ENCODE data around the gene EPN3. TPM values are rescaled to one million over a fixed set of nuclear protein-coding genes. Genes with fewer than 3 reads are reported as not detected.

EPN3 gene
- total and polyA plus RNA-seq, 2 experiments from 2014 or later, result 2.3 to 7.7 TPM

DNA sequence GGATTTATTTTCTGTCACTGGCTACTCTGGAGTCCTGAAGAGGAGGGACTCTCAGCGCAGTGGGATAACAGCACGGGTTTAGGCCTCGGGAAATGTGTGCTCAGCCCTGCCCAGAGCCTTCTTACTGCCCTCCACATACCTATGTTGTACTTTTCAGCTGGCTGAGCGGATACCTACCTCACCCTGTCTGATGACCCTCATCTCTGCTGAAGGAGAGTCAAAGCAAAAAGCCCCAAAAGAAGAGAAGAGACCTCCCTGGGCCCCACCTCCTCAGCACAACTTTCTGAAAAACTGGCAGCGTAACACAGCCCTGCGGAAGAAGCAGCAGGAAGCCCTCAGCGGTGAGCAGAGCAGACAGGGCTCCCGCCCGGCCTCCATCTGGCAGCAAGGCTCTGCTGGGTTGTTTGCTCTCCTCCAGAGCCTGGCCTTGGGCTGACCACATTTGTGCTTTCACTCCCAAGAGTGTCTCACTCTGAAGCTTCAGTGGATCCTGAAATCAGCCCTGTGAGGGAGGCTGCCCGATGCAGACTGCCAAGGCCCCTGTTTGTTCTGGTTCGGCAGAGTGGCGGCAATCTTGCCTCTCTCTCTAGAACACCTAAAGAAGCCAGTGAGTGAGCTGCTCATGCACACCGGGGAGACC is 14.0 kb upstream of the EPN3 start:
- no peak overlapping the region for H3K4me3 ChIP-seq
- no peak overlapping the region for H3K4me2 ChIP-seq
- H3K27me3 ChIP-seq (ENCODE audit: insufficient read depth), result no peaks in the 10 kb centered on the region
- no peaks in the 10 kb centered on the region; the same call in 2 of the 3 replicates for H3K9me3 Mint-ChIP-seq
- peaks cover 22% of the 10 kb centered on the region for H3K4me1 Mint-ChIP-seq
- H3K27me3 Mint-ChIP-seq (ENCODE audit: insufficient read depth, low read depth, poor library complexity), result peaks cover 7% of the 10 kb centered on the region
- H3K36me3 Mint-ChIP-seq (ENCODE audit: low read depth), result no peaks in the 10 kb centered on the region
- no peak overlapping the region for H3K27ac Mint-ChIP-seq
- no peaks in the 10 kb centered on the region for H3K79me2 ChIP-seq (replicated peaks; ENCODE audit: insufficient read depth)
- H3K4me3 Mint-ChIP-seq, result no peak overlapping the region
- no peak for DNase-seq (ENCODE audit: low spot score)
- no peak overlapping the region for H3K27ac ChIP-seq (ENCODE audit: low read depth)
- H3K9me2 ChIP-seq (ENCODE audit: insufficient read depth), result 0 out of 2 replicates have a peak, but pooled peaks cover 2% of the 10 kb centered on the region
- H3K4me1 ChIP-seq (ENCODE audit: insufficient read depth), result no peaks in the 10 kb centered on the region
- TF ChIP-seq ZNF114 (CRISPR knock-in tag; IDR thresholded peaks at IDR 0.05), result no peak
- no peaks in the 10 kb centered on the region for H3F3A ChIP-seq (replicated peaks; ENCODE audit: low read depth)
- no peaks in the 10 kb centered on the region for H3K36me3 ChIP-seq (ENCODE audit: insufficient read depth)
- H4K20me1 ChIP-seq (replicated peaks; ENCODE audit: insufficient read depth), result no peaks in the 10 kb centered on the region
- ATAC-seq, result peak; percentile 30
- peak overlapping the region; percentile 29 for H2AFZ ChIP-seq

DNA sequence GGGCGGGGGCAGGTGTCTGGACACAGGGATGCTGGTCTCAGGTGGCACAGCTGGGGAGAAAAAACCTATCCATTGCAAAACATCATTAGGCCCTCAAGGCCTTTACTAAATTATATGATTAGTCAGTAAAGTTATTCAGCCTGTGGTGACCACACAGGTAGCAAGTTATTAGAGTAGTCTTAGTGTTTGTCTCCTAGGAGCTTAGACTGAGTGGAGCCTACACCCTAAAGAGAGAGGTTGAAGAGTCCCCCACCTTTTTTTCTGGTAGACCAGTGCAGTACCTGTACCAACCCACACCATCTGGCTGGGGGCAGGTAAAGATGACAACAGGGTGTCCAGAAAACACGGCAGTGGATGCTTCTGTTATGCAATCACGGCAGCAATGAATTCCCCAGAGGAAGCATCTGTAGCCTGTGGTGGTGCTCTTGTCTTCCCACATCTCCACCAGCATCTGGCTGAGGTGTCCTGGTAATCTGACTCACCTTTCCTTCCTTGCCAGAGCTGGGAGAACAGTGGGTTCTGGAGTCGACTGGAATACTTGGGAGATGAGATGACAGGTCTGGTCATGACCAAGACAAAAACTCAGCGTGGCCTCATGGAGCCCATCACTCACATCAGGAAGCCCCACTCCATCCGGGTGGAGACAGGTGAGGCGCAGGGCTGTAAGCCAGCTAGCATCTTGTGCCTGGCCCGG is 13.2 kb upstream of the EPN3 start:
- H4K20me1 ChIP-seq (replicated peaks; ENCODE audit: insufficient read depth), result no peaks in the 10 kb centered on the region
- no peak overlapping the region for H3K4me2 ChIP-seq
- no peak overlapping the region for H3K27ac ChIP-seq (ENCODE audit: low read depth)
- H3F3A ChIP-seq (replicated peaks; ENCODE audit: low read depth), result no peaks in the 10 kb centered on the region
- H3K4me1 ChIP-seq (ENCODE audit: insufficient read depth), result no peaks in the 10 kb centered on the region
- Mint-ChIP-seq H3K36me3 (ENCODE audit: low read depth) (no peaks in the 10 kb centered on the region), H3K4me3 (no peak overlapping the region), H3K4me1 (peaks cover 22% of the 10 kb centered on the region), H3K27me3 (ENCODE audit: insufficient read depth, low read depth, poor library complexity) (peaks cover 7% of the 10 kb centered on the region), H3K27ac (no peak overlapping the region), H3K9me3 (no peaks in the 10 kb centered on the region; the same call in 2 of the 3 replicates)
- no peak for ATAC-seq
- H3K9me2 ChIP-seq (ENCODE audit: insufficient read depth), result 0 out of 2 replicates have a peak, but pooled peaks cover 2% of the 10 kb centered on the region
- H3K27me3 ChIP-seq (ENCODE audit: insufficient read depth), result no peaks in the 10 kb centered on the region
- TF ChIP-seq, protein P1, sequence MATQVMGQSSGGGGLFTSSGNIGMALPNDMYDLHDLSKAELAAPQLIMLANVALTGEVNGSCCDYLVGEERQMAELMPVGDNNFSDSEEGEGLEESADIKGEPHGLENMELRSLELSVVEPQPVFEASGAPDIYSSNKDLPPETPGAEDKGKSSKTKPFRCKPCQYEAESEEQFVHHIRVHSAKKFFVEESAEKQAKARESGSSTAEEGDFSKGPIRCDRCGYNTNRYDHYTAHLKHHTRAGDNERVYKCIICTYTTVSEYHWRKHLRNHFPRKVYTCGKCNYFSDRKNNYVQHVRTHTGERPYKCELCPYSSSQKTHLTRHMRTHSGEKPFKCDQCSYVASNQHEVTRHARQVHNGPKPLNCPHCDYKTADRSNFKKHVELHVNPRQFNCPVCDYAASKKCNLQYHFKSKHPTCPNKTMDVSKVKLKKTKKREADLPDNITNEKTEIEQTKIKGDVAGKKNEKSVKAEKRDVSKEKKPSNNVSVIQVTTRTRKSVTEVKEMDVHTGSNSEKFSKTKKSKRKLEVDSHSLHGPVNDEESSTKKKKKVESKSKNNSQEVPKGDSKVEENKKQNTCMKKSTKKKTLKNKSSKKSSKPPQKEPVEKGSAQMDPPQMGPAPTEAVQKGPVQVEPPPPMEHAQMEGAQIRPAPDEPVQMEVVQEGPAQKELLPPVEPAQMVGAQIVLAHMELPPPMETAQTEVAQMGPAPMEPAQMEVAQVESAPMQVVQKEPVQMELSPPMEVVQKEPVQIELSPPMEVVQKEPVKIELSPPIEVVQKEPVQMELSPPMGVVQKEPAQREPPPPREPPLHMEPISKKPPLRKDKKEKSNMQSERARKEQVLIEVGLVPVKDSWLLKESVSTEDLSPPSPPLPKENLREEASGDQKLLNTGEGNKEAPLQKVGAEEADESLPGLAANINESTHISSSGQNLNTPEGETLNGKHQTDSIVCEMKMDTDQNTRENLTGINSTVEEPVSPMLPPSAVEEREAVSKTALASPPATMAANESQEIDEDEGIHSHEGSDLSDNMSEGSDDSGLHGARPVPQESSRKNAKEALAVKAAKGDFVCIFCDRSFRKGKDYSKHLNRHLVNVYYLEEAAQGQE (IDR thresholded peaks at IDR 0.05; ENCODE audit: unreplicated experiment), result no peak
- TF ChIP-seq POLR2AphosphoS5 (IDR thresholded peaks at IDR 0.05; ENCODE audit: low read depth), result no peak
- H2AFZ ChIP-seq, result no peak overlapping the region
- H3K36me3 ChIP-seq (ENCODE audit: insufficient read depth), result no peaks in the 10 kb centered on the region
- no peak overlapping the region for H3K4me3 ChIP-seq
- H3K79me2 ChIP-seq (replicated peaks; ENCODE audit: insufficient read depth), result no peaks in the 10 kb centered on the region
- DNase-seq (ENCODE audit: low spot score), result no peak

DNA sequence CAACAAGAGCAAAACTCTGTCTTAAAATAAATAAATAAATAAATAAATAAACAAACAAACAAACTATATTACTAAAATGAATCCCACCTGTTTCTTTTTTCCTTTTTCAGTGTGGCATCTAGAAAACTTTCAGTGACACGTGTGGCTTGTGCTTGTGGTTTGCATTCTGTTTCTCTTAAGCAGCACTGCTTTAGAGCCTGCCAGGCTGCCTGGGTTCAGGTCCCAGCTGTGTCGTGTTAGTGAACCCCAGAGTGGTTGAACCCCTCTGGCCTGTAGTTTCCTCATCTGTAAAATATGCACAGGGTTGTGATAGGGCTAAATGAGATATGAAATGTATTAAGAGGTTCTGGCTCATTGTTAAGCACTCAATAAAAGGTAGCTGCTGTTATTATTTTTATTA is 12.1 kb upstream of the EPN3 start:
- no peak for ATAC-seq
- Histone ChIP-seq H3K27ac (ENCODE audit: low read depth) (no peak overlapping the region), H3K9me2 (ENCODE audit: insufficient read depth) (0 out of 2 replicates have a peak, but pooled peaks cover 2% of the 10 kb centered on the region)
- TF ChIP-seq, protein P2, sequence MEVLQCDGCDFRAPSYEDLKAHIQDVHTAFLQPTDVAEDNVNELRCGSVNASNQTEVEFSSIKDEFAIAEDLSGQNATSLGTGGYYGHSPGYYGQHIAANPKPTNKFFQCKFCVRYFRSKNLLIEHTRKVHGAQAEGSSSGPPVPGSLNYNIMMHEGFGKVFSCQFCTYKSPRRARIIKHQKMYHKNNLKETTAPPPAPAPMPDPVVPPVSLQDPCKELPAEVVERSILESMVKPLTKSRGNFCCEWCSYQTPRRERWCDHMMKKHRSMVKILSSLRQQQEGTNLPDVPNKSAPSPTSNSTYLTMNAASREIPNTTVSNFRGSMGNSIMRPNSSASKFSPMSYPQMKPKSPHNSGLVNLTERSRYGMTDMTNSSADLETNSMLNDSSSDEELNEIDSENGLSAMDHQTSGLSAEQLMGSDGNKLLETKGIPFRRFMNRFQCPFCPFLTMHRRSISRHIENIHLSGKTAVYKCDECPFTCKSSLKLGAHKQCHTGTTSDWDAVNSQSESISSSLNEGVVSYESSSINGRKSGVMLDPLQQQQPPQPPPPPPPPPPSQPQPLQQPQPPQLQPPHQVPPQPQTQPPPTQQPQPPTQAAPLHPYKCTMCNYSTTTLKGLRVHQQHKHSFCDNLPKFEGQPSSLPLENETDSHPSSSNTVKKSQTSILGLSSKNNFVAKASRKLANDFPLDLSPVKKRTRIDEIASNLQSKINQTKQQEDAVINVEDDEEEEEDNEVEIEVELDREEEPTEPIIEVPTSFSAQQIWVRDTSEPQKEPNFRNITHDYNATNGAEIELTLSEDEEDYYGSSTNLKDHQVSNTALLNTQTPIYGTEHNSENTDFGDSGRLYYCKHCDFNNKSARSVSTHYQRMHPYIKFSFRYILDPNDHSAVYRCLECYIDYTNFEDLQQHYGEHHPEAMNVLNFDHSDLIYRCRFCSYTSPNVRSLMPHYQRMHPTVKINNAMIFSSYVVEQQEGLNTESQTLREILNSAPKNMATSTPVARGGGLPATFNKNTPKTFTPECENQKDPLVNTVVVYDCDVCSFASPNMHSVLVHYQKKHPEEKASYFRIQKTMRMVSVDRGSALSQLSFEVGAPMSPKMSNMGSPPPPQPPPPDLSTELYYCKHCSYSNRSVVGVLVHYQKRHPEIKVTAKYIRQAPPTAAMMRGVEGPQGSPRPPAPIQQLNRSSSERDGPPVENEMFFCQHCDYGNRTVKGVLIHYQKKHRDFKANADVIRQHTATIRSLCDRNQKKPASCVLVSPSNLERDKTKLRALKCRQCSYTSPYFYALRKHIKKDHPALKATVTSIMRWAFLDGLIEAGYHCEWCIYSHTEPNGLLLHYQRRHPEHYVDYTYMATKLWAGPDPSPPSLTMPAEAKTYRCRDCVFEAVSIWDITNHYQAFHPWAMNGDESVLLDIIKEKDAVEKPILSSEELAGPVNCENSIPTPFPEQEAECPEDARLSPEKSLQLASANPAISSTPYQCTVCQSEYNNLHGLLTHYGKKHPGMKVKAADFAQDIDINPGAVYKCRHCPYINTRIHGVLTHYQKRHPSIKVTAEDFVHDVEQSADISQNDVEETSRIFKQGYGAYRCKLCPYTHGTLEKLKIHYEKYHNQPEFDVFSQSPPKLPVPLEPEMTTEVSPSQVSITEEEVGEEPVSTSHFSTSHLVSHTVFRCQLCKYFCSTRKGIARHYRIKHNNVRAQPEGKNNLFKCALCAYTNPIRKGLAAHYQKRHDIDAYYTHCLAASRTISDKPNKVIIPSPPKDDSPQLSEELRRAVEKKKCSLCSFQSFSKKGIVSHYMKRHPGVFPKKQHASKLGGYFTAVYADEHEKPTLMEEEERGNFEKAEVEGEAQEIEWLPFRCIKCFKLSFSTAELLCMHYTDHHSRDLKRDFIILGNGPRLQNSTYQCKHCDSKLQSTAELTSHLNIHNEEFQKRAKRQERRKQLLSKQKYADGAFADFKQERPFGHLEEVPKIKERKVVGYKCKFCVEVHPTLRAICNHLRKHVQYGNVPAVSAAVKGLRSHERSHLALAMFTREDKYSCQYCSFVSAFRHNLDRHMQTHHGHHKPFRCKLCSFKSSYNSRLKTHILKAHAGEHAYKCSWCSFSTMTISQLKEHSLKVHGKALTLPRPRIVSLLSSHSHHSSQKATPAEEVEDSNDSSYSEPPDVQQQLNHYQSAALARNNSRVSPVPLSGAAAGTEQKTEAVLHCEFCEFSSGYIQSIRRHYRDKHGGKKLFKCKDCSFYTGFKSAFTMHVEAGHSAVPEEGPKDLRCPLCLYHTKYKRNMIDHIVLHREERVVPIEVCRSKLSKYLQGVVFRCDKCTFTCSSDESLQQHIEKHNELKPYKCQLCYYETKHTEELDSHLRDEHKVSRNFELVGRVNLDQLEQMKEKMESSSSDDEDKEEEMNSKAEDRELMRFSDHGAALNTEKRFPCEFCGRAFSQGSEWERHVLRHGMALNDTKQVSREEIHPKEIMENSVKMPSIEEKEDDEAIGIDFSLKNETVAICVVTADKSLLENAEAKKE (CRISPR knock-in tag; IDR thresholded peaks at IDR 0.05), result no peak
- TF ChIP-seq POLR2AphosphoS5 (IDR thresholded peaks at IDR 0.05; ENCODE audit: low read depth) (no peak), ZNF331 (CRISPR knock-in tag; IDR thresholded peaks at IDR 0.05; ENCODE audit: low read depth) (no peak)

More for the DNA sequence above, 12.1 kb upstream of the EPN3 start:
- H3K4me1 Mint-ChIP-seq, result peaks cover 13% of the 10 kb centered on the region
- no peaks in the 10 kb centered on the region for H3K79me2 ChIP-seq (replicated peaks; ENCODE audit: insufficient read depth)
- H3K4me1 ChIP-seq (ENCODE audit: insufficient read depth), result no peaks in the 10 kb centered on the region
- no peak overlapping the region for H3K4me3 ChIP-seq
- H3F3A ChIP-seq (replicated peaks; ENCODE audit: low read depth), result no peaks in the 10 kb centered on the region
- H3K9me3 Mint-ChIP-seq, result no peaks in the 10 kb centered on the region; the same call in 2 of the 3 replicates
- H3K36me3 ChIP-seq (ENCODE audit: insufficient read depth), result no peaks in the 10 kb centered on the region
- H3K27me3 ChIP-seq (ENCODE audit: insufficient read depth), result no peaks in the 10 kb centered on the region
- no peak overlapping the region for H3K4me3 Mint-ChIP-seq
- H4K20me1 ChIP-seq (replicated peaks; ENCODE audit: insufficient read depth), result no peaks in the 10 kb centered on the region
- H3K36me3 Mint-ChIP-seq (ENCODE audit: low read depth), result no peaks in the 10 kb centered on the region
- H3K27me3 Mint-ChIP-seq (ENCODE audit: insufficient read depth, low read depth, poor library complexity), result peaks cover 7% of the 10 kb centered on the region
- no peak overlapping the region for H2AFZ ChIP-seq
- DNase-seq (ENCODE audit: low spot score), result no peak
- H3K27ac Mint-ChIP-seq, result no peak overlapping the region
- H3K4me2 ChIP-seq, result no peak overlapping the region
